Left lobe of liver (tissue), 2 donors: ENCODE results near the gene VAPB. TPM values are rescaled to one million over a fixed set of nuclear protein-coding genes. Genes with fewer than 3 reads are reported as not detected.

Experiments
- ATAC-seq: fragments of 200-7000 bp; cut with Tn5 transposase; one replicate; pipeline ENCODE4 v1.9.1; 2020; ENCODE audit warnings: mild to moderate bottlenecking, moderate library complexity
- DNase-seq: peaks from one replicate; pipeline ENCODE4 v3.0.0-alpha.2; 2020; ENCODE audit warnings: low spot score
- total RNA-seq: library from RNA; stranded (reverse); gene quantifications from one replicate; pipeline ENCODE4 v1.2.1, GENCODE V29; 2021
- donor health status: DM: no; HTN: no; CAD: no; lungs with moderate emphysema.
- donor health status: DM: no; HTN: yes; CAD: no.

Gene VAPB
- total RNA-seq, 1 donor from 2014 or later, result 41.6 TPM

DNA sequence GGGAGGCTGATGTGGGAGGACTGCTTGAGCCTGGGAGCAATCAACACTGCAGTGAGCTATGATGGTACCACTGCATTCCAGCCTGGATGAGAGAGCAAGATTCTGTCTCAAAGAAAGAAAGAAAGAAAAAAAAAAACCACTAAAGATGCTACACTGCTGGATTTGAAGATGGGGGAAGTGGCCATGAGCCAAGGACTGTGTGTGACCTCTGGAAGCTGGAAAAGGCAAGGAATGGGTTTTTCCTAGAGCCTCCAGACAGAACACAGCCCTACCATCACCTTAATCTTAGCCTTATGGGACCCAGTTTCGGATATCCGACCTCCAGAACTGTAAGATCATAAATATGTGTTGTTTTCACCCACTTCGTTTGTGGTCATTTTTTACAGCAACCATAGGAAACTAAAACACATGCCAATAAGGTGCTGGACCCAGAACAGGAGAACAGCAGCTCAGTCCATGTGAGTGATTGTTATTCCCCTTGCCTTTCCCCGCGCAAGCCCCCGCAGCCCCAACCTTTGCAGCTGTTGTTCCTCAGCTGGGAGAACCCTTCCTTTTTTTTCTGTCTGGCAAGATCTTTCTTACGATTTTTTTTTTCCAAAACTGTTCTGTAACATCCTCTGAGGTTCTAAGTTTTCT lies 11.1 kb upstream of the VAPB start:
- DNase-seq (no peak), ATAC-seq (no peak)

DNA sequence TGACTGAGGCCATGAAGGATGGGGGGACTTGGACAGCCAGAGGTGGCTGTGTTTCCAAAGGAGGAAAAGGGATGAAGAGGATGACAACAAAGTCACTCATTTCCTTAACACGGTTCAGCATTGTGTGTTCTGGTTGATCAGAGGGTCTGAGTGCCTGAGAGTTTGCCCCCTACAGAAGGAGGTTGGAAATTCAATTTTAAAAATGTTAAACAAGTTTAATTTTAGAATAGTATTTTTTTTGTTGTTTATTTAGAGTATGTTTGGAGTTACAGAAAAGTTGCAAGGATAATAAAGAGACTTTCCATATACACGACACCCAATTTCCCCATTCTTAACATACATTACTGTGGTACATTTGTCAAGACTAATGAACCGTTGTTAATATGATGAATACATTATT lies 10.3 kb upstream of the VAPB start:
- DNase-seq (no peak), ATAC-seq (no peak)

DNA sequence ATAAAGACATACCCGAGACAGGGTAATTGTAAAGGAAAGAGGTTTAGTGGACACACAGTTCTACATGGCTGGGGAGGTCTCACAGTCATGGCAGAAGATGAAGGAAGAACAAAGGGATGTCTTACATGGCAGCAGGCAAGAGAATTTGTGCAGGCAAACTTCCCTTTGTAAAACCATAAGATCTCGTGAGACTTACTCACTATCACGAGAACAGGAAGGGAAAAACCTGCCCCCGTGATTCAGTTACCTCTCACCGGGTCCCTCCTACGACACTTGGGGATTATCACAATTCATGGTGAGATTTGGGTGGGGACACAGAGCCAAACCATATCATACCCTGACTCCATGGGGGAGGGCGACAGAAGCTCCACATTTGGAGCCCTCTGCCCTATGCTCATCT lies 7.4 kb upstream of the VAPB start:
- DNase-seq, result no peak

DNA sequence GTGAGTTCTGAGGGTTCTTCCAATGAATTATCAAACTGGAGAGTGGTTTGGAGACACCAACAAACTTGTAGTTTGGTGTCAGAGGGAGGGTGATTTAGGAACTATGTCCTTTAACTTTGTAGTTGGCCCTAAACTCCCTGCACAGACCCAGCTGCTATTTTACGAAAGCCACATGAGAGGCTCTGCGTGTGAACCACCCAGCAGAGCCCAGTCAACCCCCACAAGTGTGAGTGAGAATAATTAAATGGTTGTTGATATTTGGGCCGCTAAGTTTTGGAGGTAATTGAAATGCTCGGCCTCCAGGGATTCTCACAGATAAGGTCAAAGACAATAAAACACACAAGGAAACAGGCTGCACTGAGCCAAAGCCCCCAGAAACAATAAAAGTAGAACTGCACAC lies 6.9 kb upstream of the VAPB start:
- DNase-seq (no peak), ATAC-seq (no peak)

More for the DNA sequence above, 7.4 kb upstream of the VAPB start:
- ATAC-seq, result no peak

DNA sequence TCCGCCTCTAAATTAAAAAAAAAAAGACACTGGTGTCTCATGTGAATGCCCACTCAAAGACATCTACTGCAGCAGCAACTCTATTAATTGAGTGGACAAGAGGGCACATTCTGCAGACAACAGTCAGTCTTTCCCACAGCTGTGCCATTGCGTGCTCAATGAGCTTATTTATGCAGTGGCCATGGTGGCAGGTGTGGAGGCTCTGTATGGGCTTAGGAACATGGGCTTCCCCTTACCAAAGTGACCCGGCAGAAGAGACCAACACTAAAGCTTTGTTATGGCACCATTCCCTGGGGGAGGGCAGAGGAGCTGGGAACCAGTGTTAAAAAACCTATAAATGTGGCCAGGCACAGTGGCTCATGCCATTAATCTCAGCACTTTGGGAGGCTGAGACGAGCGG lies 4.2 kb upstream of the VAPB start:
- DNase-seq (no peak), ATAC-seq (no peak)

DNA sequence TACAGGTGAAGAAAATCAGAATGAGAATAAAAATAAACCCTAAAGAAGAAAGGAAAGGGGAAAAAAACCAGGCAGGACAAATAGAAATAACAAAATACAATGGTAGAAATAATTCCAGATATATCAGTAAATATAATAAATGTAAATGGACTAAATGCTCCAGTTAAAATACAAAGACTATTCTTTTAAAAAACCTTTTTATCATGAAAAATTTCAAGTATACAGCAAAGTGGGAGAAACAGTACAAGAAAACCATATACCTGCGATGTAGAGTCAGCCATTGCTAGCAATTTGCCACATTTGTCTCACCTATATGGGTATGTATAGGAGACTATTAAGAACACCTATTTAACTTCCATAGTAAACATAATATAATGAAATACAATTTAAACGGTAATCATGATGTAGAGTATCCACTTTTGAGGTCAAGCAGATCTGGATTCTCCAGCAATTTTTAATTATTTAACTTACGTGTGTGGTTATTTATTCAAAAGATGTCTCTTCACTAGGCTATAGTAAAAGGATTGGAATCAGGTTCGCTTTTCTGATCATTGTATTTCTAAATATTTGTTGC lies 914 bp upstream of the VAPB start:
- DNase-seq, result no peak
- ATAC-seq, result no peak

DNA sequence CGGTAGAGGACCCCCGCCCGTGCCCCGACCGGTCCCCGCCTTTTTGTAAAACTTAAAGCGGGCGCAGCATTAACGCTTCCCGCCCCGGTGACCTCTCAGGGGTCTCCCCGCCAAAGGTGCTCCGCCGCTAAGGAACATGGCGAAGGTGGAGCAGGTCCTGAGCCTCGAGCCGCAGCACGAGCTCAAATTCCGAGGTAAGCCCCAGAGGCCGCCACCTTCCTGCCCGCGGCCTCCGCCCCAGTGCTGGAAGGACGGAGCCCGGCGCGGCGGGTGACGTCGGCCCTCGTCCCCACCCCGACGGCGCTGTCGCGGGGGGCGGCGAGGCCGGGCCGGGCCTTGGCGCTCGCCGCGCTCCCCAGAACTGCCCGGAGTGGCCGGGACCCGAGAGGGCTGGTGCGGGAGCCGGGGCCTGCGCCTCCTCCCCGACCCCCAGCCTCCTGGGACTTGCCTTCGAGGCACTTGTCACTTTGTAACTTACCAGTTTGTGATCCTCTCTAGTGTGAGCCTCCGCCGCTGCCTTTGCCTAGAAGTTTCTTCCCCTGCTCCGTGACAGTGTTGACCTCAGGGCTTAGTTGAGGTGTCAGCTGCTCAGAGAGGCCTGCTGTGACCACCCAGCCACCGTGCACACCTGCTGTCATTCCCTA lies 417 bp downstream of the VAPB start:
- DNase-seq, result no peak

DNA sequence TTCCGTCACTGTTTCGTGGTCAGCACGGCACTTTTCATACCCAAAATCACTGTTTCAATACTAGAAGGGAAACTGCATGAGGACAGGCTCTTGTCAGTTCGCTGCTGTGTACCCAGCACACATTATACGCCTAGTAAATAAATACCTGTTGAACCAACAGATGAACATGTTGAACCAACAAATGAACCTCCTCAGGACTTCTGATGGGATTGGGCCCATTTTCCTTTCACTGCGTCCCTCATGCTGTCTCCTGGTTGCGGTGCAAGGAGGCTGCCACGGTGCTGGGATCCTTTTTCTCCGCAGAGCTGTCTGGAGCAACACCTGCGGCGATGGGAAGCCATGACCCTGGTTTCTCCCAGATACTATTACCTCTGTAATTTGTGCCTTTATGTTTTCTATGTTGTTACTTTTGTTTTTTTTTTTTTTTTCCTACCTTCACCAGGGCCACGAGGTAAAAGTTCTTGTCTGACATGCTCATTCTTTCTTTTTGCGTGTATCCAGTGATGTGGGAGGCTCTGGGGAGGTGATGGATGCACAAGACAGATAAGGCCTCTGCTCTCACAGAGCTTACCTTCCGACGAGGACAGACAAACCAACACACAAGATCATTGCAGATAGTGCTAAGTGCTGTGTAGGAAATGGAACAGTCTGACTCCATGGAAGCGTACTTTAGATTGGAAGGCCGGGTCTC lies 1.1 kb downstream of the VAPB start:
- ATAC-seq (no peak), DNase-seq (no peak)

More for the DNA sequence above, 417 bp downstream of the VAPB start:
- peak; percentile 56 for ATAC-seq

DNA sequence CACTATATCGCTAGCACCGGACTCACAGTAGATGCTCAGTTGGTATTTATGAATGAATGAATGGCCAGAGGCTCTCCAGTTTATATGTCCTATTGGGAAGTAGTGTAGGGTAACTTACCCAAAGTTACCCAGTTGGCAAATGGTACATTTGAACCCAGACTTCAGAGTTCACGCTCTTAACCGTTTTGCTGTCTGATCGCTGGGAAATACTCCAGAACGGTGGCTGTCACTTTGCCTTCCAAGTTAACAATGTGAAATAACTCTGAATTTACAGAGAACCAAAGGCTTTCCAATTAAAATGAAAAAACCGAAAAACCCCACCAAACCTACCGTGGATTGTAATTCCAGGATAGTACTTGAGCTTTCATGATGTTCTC lies 1.6 kb downstream of the VAPB start:
- no peak for DNase-seq

DNA sequence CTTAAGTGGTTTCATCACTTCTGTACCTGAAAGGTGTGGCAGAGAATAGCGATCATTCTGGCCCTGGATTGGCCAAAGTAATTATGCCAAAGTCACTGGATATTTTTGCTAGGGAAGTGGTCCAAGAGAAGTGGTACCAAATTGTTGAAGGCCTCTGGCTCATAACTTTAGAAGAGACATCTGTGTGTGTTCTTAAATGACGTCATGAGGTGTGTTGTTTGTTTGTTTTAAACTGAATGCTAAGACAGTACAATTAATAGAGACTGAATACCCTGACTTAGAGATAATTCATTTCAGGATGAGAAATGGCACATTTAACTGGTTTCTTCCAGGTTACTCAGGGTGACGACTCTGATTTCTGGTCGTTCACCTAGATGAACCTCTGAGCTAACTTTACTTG lies 3.3 kb downstream of the VAPB start:
- DNase-seq, result no peak
- no peak for ATAC-seq

More for the DNA sequence above, 1.6 kb downstream of the VAPB start:
- ATAC-seq, result no peak

DNA sequence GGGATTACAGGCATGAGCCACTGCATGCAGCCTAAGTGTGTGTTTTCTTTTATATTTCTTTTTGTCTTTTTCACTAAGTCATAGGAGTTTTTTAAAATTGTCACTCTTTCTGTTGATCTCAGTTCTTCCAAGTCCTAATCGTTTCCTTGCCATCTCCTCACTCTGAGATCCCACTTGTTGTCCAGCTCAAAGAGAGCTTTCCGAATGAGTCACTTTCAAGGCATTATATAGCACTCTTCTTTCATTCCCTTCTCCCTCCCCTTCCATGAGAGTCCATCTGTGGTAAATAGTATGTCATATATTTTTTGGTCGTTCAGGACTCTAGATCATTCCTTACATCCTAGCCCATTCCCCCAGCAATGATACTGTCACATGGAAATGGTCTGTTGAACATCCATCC lies 4.3 kb downstream of the VAPB start:
- DNase-seq (no peak), ATAC-seq (no peak)

DNA sequence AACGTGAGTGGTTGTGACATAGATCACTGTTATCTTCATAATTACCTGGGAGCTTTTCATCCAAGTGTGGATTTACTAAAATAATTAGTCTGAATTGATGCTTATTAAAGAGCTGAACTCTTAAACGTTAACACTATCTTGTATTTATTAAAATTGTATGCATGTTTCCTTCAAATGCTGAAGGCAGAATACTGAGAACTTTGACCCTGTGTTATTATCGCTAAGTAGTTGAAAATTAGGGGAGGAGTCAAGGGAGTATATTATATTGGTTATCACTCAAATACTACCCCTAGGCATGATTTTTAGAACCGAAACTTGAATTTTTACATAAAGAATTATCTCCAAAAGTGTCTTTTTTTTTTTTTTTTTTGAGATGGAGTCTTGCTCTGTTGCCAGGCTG lies 5.8 kb downstream of the VAPB start:
- DNase-seq (no peak), ATAC-seq (no peak)

DNA sequence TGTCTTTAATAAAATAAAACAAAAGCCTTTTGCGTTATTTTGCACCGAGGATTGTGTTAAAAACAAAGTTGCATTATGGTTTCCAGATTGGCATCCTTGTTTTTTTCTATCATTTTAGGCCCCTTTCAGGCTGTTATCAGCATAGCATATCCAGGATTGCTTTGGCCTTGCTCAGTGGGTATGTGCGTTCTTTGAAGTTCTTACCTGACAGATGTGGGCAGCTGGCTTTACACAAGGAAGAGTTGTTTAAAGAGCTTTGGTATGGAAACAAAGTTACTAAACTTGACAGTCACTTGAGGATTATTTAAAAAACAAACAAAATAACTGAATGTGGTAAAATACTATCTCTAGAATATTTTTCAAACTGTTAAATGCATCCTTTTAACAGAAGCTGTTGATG lies 6.6 kb downstream of the VAPB start:
- DNase-seq (no peak), ATAC-seq (no peak)

DNA sequence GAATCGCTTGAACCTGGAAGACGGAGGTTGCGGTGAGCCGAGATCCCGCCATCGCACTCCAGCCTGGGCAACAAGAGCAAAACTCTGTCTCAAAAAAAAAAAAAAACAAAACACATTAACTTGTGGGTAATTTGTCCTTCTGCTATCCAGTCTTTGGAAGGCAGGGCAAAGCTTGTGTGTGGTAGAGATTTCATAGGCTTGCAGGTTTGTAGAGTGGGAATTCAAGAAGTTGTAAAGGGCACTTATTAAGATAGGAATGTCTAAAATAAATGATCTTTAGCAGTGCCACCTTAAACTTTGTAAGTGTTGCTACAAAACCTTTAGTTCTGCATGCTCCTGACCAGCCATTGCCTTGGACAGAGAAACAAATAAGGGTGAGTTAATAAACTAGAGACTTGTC lies 8.4 kb downstream of the VAPB start:
- ATAC-seq, result no peak
- no peak for DNase-seq

DNA sequence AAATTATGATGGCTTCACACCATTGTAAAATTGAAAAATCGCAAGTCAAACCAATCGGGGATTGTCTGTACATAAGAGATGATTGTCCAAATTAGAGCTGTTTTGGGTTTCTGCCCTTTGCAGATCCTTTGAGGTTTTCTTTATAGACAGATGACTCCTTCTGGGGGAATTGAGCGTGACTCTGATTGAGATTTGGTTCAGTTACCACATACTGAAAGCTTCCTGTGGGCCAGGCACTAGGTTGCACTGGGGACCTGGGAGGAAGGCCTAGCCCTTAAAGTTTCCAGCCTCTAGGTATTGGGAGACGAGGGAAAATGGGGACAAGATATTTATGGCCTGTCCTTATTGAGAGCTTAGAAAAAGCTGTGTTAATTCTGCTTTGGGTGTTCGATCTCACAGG lies 9.2 kb downstream of the VAPB start:
- ATAC-seq (no peak), DNase-seq (no peak)

DNA sequence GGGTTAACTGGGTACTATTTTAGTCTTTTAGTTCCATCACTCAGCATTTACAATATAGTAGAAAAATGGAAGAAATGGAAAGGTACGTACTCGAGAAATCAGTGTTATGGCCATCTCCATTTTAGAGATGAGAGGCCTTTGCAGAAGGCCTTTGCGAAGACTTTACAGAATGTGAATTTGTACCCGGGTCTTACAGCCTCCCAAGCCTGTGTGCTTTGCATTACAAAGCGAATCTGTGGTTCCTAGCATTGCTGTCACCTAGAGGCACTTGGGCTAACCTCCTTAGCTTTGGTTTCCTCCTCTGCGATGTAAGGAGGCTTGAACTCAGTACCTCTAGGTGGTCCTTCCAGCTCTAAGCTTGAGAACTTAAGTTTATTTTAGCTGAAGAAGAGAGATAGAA lies 10.9 kb downstream of the VAPB start:
- DNase-seq (no peak), ATAC-seq (no peak)

DNA sequence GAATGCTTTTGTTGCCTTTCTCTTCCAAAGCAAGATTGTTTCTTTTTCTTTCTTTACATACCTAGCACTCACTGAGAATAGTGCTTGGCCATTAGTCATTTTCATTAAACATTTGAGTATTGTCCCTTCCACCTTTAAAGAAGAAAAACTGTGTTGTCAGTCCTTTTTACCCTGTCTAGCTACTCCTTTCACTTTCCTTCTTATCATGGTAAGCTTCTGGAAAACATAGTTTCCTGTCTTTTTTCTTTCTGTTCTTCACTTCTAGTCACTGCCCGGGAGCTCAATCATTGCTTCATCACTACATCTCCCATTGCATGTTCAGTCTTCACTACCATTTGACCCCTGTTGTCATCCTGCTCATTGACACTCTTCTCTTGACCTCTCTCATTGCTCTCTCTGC lies 12.1 kb downstream of the VAPB start:
- no peak for ATAC-seq
- DNase-seq, result no peak

DNA sequence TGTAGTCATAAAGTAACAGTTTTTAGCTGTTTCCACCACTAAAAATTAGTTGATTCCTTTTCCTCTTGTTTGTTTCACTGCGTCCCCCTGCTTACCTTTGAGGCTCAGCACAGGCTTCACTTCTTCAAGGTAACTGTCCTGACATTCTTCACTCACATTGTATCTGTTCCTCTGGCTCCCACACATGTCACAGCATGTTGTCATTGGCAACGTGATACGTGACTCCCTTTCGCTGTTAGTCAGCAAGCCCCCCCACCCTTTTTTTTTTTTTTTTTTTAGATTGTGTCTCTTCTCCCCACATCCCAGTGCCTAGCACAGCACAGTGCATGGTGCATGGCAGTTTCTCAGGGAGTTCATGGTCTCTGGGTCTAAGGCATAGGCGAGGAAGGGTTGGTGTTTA lies 13.3 kb downstream of the VAPB start:
- ATAC-seq (no peak), DNase-seq (no peak)

DNA sequence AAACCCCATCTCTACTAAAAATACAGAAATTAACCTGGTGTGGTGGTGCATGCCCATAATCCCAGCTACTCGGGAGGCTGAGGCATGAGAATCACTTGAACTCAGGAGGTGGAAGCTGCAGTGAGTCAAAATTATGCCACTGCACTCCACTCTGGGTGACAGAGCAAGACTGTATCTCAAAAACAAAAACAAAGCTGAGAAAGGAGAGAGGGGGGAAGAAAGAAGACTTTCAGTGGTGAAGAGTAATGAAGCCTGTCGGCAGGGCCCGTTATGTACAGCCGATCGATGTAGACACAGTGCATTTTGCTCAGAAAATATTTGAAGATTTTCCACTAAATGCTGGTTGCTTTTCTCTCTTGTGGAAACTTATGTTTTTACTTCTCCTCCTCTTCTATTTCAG lies 13.8 kb downstream of the VAPB start:
- ATAC-seq, result no peak
- DNase-seq, result no peak

DNA sequence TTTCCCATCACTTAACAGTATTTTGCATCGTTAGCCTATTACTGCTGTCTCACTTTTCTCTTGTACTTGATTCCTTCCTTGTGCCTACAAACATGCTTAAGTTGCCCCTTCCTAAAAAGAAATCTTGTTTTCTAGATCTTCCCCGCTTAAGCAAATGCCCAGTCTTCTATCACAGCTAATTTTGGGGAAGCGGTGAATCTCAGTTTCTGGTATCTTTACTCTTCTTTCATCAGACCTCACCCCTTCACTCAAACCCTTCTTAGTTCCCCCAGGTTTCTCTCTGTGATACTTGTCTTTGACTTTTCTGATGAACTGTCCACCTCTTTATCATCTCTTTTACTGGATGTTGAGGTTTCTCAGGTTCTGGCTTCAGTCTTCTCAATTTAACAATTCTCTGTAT lies 14.2 kb downstream of the VAPB start:
- ATAC-seq (no peak), DNase-seq (no peak)

DNA sequence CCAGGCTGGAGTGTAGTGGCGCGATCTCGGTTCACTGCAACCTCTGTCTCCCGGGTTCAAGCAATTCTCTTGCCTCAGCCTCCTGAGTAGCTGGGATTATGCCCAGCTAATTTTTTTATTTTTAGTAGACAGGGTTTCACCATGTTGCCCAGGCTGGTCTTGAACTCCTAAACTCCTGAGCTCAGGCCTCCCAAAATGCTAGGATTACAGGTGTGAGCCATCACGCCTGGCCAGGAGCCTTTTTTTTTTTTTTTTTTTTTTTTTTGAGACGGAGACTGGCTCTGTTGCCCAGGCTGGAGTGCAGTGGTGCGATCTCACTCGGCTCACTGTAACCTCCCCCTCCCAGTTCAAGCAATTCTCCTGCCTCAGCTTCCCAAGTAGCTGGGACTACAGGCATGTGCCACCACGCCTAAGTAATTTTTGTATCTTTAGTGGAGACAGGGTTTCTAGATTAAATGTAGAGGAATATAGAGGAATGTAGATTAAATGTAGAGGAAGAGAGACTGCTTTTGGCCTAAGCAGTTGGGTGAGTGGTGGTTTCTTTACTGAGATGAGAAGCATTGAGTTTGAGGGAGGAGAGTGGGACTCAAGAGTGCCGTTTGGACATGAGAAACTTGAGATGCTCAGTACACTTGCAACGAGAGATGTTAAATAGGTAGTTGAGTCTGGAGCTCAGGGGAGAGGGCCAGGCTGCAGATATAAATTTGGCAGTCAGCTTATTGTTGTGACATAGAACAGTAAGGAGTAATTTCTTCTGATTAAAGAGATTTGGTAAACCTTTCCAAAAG lies 16.7 kb downstream of the VAPB start:
- peak; percentile 29 for ATAC-seq
- no peak for DNase-seq
